A673 (cell line): Measurements from ENCODE around the gene PLIN3.

Experiments
- EZH2 ChIP-seq: fragments of 200-600 bp; sonication (generic); IDR thresholded peaks from 2 replicates; pipeline ENCODE4 v1.6.1; 2017; ENCODE audit warnings: borderline replicate concordance, low read depth, mild to moderate bottlenecking, mixed read lengths, antibody characterized with exemption, low read length; ENCODE audit not compliant: poor library complexity, severe bottlenecking
- TF ChIP-seq, protein P1 (sequence below): fragments of 300-800, 200-600 bp; sonication (generic); conservative IDR thresholded peaks from 2 replicates; pipeline ENCODE4 v1.5.1; 2017; ENCODE audit warnings: low read depth, mild to moderate bottlenecking, antibody characterized with exemption, low read length, moderate library complexity, mixed read lengths

DNA sequence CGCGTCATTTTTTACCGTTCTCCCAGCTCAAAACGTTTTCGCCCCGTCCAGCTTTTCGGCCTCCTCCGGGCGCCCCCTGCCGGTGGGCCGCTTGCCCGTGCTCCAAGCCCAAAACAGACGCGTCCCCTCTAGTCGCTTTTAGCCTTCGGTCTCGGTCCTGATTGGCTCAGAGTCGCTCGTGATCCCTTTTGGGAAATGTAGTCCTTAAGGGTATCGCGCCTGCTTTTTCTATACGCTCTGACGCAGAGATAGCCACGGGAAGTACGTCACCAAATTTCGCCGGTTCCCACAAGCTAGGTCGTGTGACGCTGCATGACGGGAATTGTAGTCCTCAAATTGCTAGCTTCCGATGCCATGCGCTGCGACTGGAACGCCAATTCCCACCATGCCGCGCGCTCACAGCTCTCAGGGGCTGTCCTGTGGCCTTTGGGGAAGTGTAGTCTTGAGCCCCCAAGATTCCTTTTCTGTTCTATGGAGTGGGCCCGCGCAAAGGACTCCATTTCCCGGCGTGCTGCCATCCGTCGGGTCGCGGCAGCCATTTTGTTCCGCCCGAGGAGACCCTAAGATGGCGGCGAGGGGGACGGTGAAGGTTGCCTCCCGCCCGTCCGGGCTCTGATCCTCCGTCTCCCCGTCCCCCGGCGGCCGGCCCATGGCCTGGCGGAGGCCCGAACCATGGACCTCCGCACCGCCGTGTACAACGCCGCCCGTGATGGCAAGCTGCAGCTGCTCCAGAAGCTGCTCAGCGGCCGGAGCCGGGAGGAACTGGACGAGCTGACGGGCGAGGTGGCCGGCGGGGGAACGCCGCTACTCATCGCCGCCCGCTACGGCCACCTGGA lies 76.1 kb downstream of the PLIN3 start, which contains the start of gene FEM1A:
- TF ChIP-seq, protein P1, sequence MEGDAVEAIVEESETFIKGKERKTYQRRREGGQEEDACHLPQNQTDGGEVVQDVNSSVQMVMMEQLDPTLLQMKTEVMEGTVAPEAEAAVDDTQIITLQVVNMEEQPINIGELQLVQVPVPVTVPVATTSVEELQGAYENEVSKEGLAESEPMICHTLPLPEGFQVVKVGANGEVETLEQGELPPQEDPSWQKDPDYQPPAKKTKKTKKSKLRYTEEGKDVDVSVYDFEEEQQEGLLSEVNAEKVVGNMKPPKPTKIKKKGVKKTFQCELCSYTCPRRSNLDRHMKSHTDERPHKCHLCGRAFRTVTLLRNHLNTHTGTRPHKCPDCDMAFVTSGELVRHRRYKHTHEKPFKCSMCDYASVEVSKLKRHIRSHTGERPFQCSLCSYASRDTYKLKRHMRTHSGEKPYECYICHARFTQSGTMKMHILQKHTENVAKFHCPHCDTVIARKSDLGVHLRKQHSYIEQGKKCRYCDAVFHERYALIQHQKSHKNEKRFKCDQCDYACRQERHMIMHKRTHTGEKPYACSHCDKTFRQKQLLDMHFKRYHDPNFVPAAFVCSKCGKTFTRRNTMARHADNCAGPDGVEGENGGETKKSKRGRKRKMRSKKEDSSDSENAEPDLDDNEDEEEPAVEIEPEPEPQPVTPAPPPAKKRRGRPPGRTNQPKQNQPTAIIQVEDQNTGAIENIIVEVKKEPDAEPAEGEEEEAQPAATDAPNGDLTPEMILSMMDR, result peak; percentile 100
- TF ChIP-seq EZH2, result no peak
